KMS-11 (cell line): ENCODE measurements around the gene ZNF484.
"Not testable (repeated sequence)": the region's sequence is repeated elsewhere in the genome, so short reads cannot be mapped to it uniquely, and the experiment has no call there.

ENCODE experiments used
- H2AFZ ChIP-seq: fragments of 200-600 bp; sonication (generic); 2 replicates; pipeline ENCODE4 v1.6.1; 2016; ENCODE audit warnings: antibody characterized with exemption, mixed run types, low read depth
- H3K27ac ChIP-seq: fragments of 200-600 bp; sonication (generic); 2 replicates; pipeline ENCODE4 v1.6.1; 2016; ENCODE audit warnings: mild to moderate bottlenecking, mixed run types
- H3K27me3 ChIP-seq: fragments of 200-600 bp; sonication (generic); 2 replicates; pipeline ENCODE4 v1.6.1; 2017; ENCODE audit warnings: mild to moderate bottlenecking, low read depth, mixed run types, moderate library complexity; ENCODE audit not compliant: insufficient read depth
- H3K36me3 ChIP-seq: fragments of 200-600 bp; sonication (generic); 2 replicates; pipeline ENCODE4 v1.6.1; 2017; ENCODE audit warnings: mild to moderate bottlenecking, mixed run types; ENCODE audit not compliant: insufficient read depth
- H3K4me1 ChIP-seq: fragments of 200-600 bp; sonication (generic); 2 replicates; pipeline ENCODE4 v1.6.1; 2016; ENCODE audit warnings: mild to moderate bottlenecking, low read depth, mixed run types; ENCODE audit not compliant: poor library complexity, severe bottlenecking
- H3K4me2 ChIP-seq: fragments of 200-600 bp; sonication (generic); 2 replicates; pipeline ENCODE4 v1.7.0; 2016; ENCODE audit warnings: mild to moderate bottlenecking, mixed run types
- H3K4me3 ChIP-seq: fragments of 200-600 bp; sonication (generic); IDR thresholded peaks from 2 replicates; pipeline ENCODE4 v1.6.1; 2017; ENCODE audit warnings: low read depth, low read length, mixed read lengths; ENCODE audit not compliant: insufficient read depth
- H3K79me2 ChIP-seq: fragments of 200-600 bp; sonication (generic); 2 replicates; pipeline ENCODE4 v1.6.1; 2016; ENCODE audit warnings: low read depth, mixed run types; ENCODE audit not compliant: insufficient read depth
- H3K9ac ChIP-seq: fragments of 200-600 bp; sonication (generic); 2 replicates; pipeline ENCODE4 v1.6.1; 2016; ENCODE audit warnings: mild to moderate bottlenecking, mixed run types
- H4K20me1 ChIP-seq: fragments of 200-600 bp; sonication (generic); 2 replicates; pipeline ENCODE4 v1.6.1; 2016; ENCODE audit warnings: mild to moderate bottlenecking, mixed run types; ENCODE audit not compliant: insufficient read depth
- CTCF ChIP-seq: fragments of 200-600 bp; sonication (generic); conservative IDR thresholded peaks from 2 replicates; pipeline ENCODE4 v1.6.1; 2017; ENCODE audit warnings: low read depth, mild to moderate bottlenecking, antibody characterized with exemption, low read length, moderate library complexity, mixed read lengths

Gene ZNF484

DNA sequence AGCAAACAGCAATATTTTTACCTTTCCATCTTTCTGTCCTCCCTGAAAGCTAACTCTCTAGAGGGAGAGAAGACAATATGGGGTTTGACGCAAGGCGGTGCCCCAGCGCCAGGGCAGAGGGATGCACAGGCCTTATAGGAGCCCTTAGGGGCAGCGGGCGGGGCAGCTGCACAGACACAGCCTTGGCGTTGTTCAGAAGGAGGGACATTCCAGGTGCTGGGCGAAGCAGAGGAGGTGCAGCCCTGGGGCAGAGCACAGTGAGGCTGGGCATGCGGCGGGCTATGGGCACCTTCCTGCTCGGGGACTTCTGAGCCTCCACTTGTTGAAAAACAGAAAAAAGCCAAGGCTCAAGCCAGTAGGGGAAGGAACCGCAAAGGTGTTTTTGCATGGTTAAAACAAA, 79.5 kb downstream of the ZNF484 start:
- no peaks in the 10 kb centered on the region for H3K36me3 ChIP-seq
- H3K9ac ChIP-seq: no peak overlapping the region
- no peak overlapping the region for H3K4me3 ChIP-seq
- no peak overlapping the region for H3K27ac ChIP-seq
- no peak overlapping the region for H2AFZ ChIP-seq
- H3K4me2 ChIP-seq: no peak overlapping the region
- H3K4me1 ChIP-seq: no peaks in the 10 kb centered on the region
- no peaks in the 10 kb centered on the region for H3K79me2 ChIP-seq
- TF ChIP-seq CTCF: no peak
- H4K20me1 ChIP-seq: no peaks in the 10 kb centered on the region
- H3K27me3 ChIP-seq: no peaks in the 10 kb centered on the region

DNA sequence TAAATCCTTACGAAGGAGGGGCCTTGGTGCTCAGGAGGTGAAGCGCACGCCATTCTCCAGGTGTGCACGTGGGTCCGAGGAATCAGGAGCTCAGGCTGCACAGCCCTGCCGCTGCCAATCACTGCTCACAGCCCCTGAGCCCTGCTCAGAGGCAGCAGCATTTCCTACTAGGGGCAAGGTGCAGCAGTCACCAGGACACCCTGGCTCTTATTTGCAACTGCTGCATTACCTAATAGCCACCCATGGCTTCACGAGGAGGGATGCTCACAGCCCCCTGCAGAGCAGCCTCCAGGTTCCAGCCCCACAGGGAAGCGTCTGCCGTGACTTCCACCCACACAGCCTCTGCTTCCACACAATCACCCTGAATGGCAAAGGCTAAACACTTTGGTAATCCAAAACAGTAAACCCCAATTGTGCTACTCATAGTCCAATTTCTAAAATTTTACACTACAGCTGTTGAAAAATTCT, 81.5 kb downstream of the ZNF484 start:
- H3K79me2 ChIP-seq, H4K20me1 ChIP-seq, H3K4me1 ChIP-seq, H3K27me3 ChIP-seq, H3K27ac ChIP-seq, H3K9ac ChIP-seq, H2AFZ ChIP-seq, H3K4me3 ChIP-seq, H3K36me3 ChIP-seq, H3K4me2 ChIP-seq: not testable (repeated sequence)

- Histone ChIP-seq H2AFZ (no peak overlapping the region), H3K27ac (no peak overlapping the region), H3K9ac (no peak overlapping the region), H3K36me3 (no peaks in the 10 kb centered on the region), H3K4me1 (peaks cover 4% of the 10 kb centered on the region), H3K27me3 (no peaks in the 10 kb centered on the region), H3K4me3 (no peak overlapping the region), H3K79me2 (no peaks in the 10 kb centered on the region), H3K4me2 (no peak overlapping the region), H4K20me1 (no peaks in the 10 kb centered on the region)
- no peak for TF ChIP-seq CTCF
Measured at GRCh38 chr9:92795598-92796336, 82.1 kb downstream of the ZNF484 start.
